Spleen (tissue), 11 donors: ENCODE measurements around the gene DMRTC2. TPM values are rescaled to one million over a fixed set of nuclear protein-coding genes. Genes with fewer than 3 reads are reported as not detected.

ENCODE experiments used
- DNase-seq: peaks from one replicate; pipeline ENCODE4 v3.0.0-alpha.2; 2020
- H3K27ac ChIP-seq, 8 donors: fragments of 200-600 bp; sonication (generic) in 7 of 8; 1 replicate in 4 of 8; 2 replicates in 4 of 8; pipeline versions ENCODE4 v1.5.0 to v1.8.0; 2016 to 2021; ENCODE audit warnings: inconsistent platforms in 4 of 8, mild to moderate bottlenecking in 4 of 8, moderate library complexity in 1 of 8
- H3K27me3 ChIP-seq, 7 donors: fragments of 200-600 bp; sonication (generic) in 6 of 7; replicated peaks in 1 of 7; 1 replicate in 4 of 7; 2 replicates in 3 of 7; pipeline versions ENCODE4 v1.5.0 to v1.8.0; 2016 to 2021; ENCODE audit warnings: inconsistent platforms in 3 of 7, mild to moderate bottlenecking in 1 of 7
- H3K36me3 ChIP-seq, 6 donors: fragments of 200-600 bp; sonication (generic) in 5 of 6; 1 replicate in 4 of 6; 2 replicates in 2 of 6; pipeline versions ENCODE4 v1.5.0 to v1.8.0; 2016 to 2021; ENCODE audit warnings: inconsistent platforms in 2 of 6
- H3K4me1 ChIP-seq, 6 donors: fragments of 200-600 bp; sonication (generic) in 5 of 6; 1 replicate in 3 of 6; 2 replicates in 3 of 6; pipeline versions ENCODE4 v1.5.0 to v1.8.0; 2016 to 2021; ENCODE audit warnings: inconsistent platforms in 3 of 6
- H3K4me3 ChIP-seq, 8 donors: fragments of 200-600 bp; sonication (generic) in 7 of 8; 1 replicate in 4 of 8; 2 replicates in 4 of 8; pipeline versions ENCODE4 v1.5.0 to v1.8.0; 2016 to 2021; ENCODE audit warnings: inconsistent platforms in 4 of 8, mild to moderate bottlenecking in 4 of 8, moderate library complexity in 2 of 8
- H3K9me3 ChIP-seq, 8 donors: fragments of 200-600 bp; sonication (generic) in 7 of 8; 1 replicate in 4 of 8; 2 replicates in 4 of 8; pipeline versions ENCODE4 v1.5.0 to v1.8.0; 2016 to 2021; ENCODE audit warnings: inconsistent platforms in 4 of 8
- POLR2A ChIP-seq, 3 donors: fragments of 450-650 bp; IDR thresholded peaks; one replicate each; pipeline ENCODE4 v1.5.1; 2017; ENCODE audit warnings: antibody characterized with exemption in 3 of 3, mild to moderate bottlenecking in 1 of 3
- POLR2AphosphoS5 ChIP-seq, 3 donors: sonication (generic); formaldehyde crosslinking; IDR thresholded peaks; one replicate each; pipeline ENCODE4 v1.5.1; 2017; ENCODE audit warnings: antibody characterized with exemption in 3 of 3
- WGBS, 5 donors: extraction: QIAGEN DNeasy Blood & Tissue Kit in 3 of 5; methylation state at CpG; one replicate each; pipeline versions ENCODE4 v1.1.5 to v1.1.7; 2013 to 2018; 5-methylcytosine and 5-hydroxymethylcytosine counted together
- intact Hi-C: fragments of 100-400 bp; cut with DNase I; formaldehyde crosslinking; loops from one replicate; pipeline ENCODE4 v1.15.0; 2023; ENCODE audit warnings: low total_unique reads
- polyA plus RNA-seq, 3 donors: library from polyadenylated mRNA; stranded (reverse); fragments of 200-250 nt; gene quantifications; one replicate each; pipeline ENCODE4 v1.2.1, GENCODE V29; 2013
- total RNA-seq, 7 donors: library from RNA; depleted of rRNA in 3 of 7; stranded (reverse); fragments of >200 nt in 3 of 7; fragmentation: NEBNext Ultra II Directional in 4 of 7; extraction: Animal tissue kit (Norgen Biotek cat#: 25700) in 4 of 7; gene quantifications; one replicate each; pipeline versions ENCODE4 v1.1.0 to v1.2.1, GENCODE V29; 2016 to 2021
- TF ChIP-seq, protein P1 (sequence below), 11 experiments: fragments of 200-600 bp in 7 of 11; fragments of 450-650 bp in 4 of 11; sonication (generic) in 4 of 11; IDR thresholded peaks in 8 of 11; conservative IDR thresholded peaks in 3 of 11; 1 replicate in 7 of 11; 2 replicates in 4 of 11; pipeline versions ENCODE4 v1.4.0 to v1.8.0; 2016 to 2021; ENCODE audit warnings: antibody characterized with exemption in 11 of 11, inconsistent platforms in 4 of 11, mild to moderate bottlenecking in 1 of 11
- donor health status: healthy with polysubstance abuse.
- donor health status: DM: no; HTN: no; CAD: no; lungs with moderate emphysema.
- donor health status: DM: no; HTN: no; CAD: no.
- donor health status: Bipolar disorder and iron deficiency.
- donor health status: healthy.
- donor health status: DM: no; HTN: no; CAD: no.
- donor health status: DM: yes; HTN: yes; CAD: no.

DMRTC2 gene
- total and polyA plus RNA-seq, 10 donors = not detected

DNA sequence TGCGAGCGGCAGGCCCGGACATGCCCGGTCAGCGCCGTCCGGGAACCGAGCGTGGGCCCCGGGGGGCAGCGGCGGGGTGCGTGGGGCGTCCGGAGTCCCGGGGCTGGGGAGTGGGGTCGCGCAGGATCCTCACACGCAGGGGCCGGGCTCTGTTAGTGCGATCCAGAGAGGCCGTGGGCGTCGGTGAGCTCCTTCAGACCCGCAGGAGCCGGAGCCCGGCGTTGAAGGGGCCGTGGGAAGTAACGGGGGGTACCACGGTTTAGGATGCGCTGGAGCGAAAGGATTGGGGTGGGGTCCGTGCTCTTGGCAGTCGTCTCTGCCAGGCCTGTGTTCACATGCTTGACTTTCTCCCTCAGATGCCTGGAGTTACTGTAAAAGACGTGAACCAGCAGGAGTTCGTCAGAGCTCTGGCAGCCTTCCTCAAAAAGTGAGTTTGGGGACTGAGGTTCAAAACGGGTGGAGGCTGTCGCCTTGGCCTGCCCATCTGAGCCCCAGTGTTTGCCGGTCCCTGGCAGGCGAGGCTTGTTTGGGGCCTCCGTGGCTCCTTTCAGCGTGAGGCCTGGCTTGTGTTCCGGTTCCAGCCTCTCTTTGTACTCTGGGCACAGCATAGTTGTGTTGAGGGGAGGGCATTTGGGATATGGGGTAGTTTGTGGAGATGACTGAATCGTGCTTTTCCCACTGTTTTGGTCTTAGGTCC lies 15.7 kb downstream of the DMRTC2 start:
- Histone ChIP-seq H3K4me1 (peaks cover 31 to 63% (median 59%) of the 10 kb centered on the region in 6 donors), H3K9me3 (no peaks in the 10 kb centered on the region), H3K36me3 (peaks cover 6 to 48% (median 44%) of the 10 kb centered on the region in 6 donors), H3K27ac (peak overlapping the region; percentile 92 to 99 (median 96)), H3K27me3 (no peaks in the 10 kb centered on the region), H3K4me3 (peak overlapping the region; percentile 58 to 99 (median 96))
- TF ChIP-seq, protein P1, sequence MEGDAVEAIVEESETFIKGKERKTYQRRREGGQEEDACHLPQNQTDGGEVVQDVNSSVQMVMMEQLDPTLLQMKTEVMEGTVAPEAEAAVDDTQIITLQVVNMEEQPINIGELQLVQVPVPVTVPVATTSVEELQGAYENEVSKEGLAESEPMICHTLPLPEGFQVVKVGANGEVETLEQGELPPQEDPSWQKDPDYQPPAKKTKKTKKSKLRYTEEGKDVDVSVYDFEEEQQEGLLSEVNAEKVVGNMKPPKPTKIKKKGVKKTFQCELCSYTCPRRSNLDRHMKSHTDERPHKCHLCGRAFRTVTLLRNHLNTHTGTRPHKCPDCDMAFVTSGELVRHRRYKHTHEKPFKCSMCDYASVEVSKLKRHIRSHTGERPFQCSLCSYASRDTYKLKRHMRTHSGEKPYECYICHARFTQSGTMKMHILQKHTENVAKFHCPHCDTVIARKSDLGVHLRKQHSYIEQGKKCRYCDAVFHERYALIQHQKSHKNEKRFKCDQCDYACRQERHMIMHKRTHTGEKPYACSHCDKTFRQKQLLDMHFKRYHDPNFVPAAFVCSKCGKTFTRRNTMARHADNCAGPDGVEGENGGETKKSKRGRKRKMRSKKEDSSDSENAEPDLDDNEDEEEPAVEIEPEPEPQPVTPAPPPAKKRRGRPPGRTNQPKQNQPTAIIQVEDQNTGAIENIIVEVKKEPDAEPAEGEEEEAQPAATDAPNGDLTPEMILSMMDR (IDR thresholded peaks at IDR 0.05 in 8 of 11, conservative IDR thresholded peaks at IDR 0.05 in 3 of 11) = no peak
- TF ChIP-seq POLR2AphosphoS5 (IDR thresholded peaks at IDR 0.05) (no peak), POLR2A (IDR thresholded peaks at IDR 0.05) (no peak)
- WGBS, 5 donors = 0 to 1% (median 1%) methylated on average over 18 to 45 of the region's 45 CpGs
- intact Hi-C loops = no loop called here
- no peak for DNase-seq

DNA sequence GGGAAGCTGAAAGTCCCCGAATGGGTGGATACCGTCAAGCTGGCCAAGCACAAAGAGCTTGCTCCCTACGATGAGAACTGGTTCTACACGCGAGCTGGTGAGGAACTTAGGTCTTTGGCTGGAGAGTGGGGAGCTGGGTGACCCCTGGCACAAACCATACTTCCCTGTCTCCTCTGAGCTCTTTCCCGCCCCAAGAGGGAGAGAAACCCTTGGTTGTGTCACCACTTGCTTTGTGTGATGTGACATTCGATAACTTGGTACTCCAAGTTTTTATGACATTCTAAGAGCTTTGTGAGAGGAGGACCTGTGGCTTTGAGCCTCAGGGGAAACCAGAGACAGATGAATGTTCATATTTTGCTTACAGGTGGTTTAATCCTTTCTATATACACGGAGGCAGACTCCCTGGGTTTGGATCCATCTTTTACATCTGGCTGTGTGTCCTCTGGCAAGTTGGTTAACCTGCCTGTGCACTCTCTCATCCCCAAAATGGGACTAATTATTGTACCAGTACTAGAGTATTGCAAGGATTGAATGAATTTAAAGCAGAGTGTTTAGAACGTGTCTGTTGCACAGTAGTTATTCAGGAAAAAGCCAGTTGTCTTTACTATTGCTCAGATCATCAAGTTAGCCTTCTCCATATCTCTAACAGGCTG lies 16.4 kb downstream of the DMRTC2 start:
- Histone ChIP-seq H3K4me3 (peak overlapping the region; percentile 58 to 99 (median 96)), H3K27me3 (no peaks in the 10 kb centered on the region), H3K4me1 (peaks cover 34 to 70% (median 65%) of the 10 kb centered on the region in 6 donors), H3K9me3 (no peaks in the 10 kb centered on the region), H3K36me3 (peaks cover 6 to 55% (median 46%) of the 10 kb centered on the region in 6 donors), H3K27ac (peak overlapping the region in 7 of 8 donors; percentile 92 to 99 (median 96))
- 24 to 49% (median 27%) methylated on average over 6 to 9 of the region's 9 CpGs for WGBS, 5 donors
- TF ChIP-seq POLR2A (IDR thresholded peaks at IDR 0.05) = no peak
- no peak for TF ChIP-seq POLR2AphosphoS5 (IDR thresholded peaks at IDR 0.05)
- TF ChIP-seq, protein P1 (IDR thresholded peaks at IDR 0.05 in 8 of 11, conservative IDR thresholded peaks at IDR 0.05 in 3 of 11) = no peak
- intact Hi-C loops = no loop called here
- DNase-seq = peak; percentile 5

DNA sequence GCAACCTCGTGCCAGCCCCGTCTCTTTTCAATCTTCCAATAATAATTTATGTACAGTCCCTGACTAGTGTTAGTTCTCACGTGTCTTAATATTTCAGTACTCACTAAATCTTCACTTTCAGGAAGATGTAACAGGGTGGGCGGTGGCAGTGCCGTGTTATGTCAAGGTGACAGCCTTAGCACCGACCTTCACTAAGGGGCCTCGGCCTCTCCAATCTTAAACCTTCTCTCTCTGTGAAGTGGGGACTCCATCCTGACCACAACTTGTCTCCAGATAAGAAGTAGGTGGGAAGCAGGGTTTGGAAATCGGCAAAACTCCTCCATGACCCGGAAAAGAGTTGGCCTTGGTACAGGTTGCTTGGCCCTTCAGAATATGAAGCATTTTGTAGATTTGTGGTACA lies 17.0 kb downstream of the DMRTC2 start:
- Histone ChIP-seq H3K27ac (peak overlapping the region in 3 of 8 donors; percentile 37 to 99 (median 97)), H3K36me3 (peaks cover 6 to 61% (median 49%) of the 10 kb centered on the region in 6 donors), H3K9me3 (no peaks in the 10 kb centered on the region), H3K4me3 (peak overlapping the region in 4 of 8 donors; percentile 77 to 99 (median 98)), H3K27me3 (no peaks in the 10 kb centered on the region), H3K4me1 (peaks cover 40 to 76% (median 71%) of the 10 kb centered on the region in 6 donors)
- no peak for DNase-seq
- intact Hi-C loops = no loop called here
- WGBS, 5 donors = 47 to 72% (median 64%) methylated on average over 9 of the region's 9 CpGs
- TF ChIP-seq POLR2AphosphoS5 (IDR thresholded peaks at IDR 0.05) = no peak
- no peak for TF ChIP-seq POLR2A (IDR thresholded peaks at IDR 0.05)
- TF ChIP-seq, protein P1 (IDR thresholded peaks at IDR 0.05 in 8 of 11, conservative IDR thresholded peaks at IDR 0.05 in 3 of 11) = no peak

DNA sequence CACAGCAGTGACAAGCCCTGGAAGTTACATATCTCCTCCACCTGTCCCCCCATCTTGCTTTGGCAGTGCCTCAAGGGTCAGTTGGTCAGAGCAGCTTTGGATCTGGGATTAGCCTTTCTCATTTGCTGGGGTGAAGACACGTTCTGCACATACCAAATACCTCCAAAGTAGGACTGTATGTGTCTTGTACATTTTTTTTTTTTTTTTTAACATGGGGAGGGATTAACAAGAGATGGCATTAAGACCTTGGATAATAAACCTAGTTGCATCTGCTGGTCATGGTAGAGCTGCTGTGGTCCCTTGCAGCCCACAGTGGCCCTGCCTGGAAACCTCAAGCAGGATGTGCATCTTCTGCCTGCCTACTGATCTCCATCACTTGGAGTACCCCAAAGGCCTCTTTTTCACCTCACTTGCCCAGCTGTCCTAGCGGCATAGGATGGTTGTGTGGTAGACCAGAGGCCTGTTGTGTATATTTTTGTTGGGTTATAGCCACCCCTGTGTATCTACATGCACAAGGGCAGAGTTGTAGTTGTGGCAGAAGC lies 17.7 kb downstream of the DMRTC2 start:
- Histone ChIP-seq H3K27ac (peak overlapping the region in 4 of 8 donors; percentile 10 to 99 (median 67)), H3K4me1 (peaks cover 45 to 83% (median 78%) of the 10 kb centered on the region in 6 donors), H3K4me3 (peak overlapping the region in 1 of 8 donors; percentile 99)

More for the DNA sequence above, 17.7 kb downstream of the DMRTC2 start:
- WGBS, 5 donors = 51 to 74% (median 66%) methylated on average over 2 of the region's 2 CpGs
- no peaks in the 10 kb centered on the region for H3K9me3 ChIP-seq
- intact Hi-C loops = no loop called here
- peaks cover 6 to 68% (median 51%) of the 10 kb centered on the region in 6 donors for H3K36me3 ChIP-seq
- TF ChIP-seq, protein P1 (IDR thresholded peaks at IDR 0.05 in 8 of 11, conservative IDR thresholded peaks at IDR 0.05 in 3 of 11) = no peak
- TF ChIP-seq POLR2A (IDR thresholded peaks at IDR 0.05) (no peak), POLR2AphosphoS5 (IDR thresholded peaks at IDR 0.05) (no peak)
- peak; percentile 50 for DNase-seq
- no peaks in the 10 kb centered on the region for H3K27me3 ChIP-seq
